WTC11 (cell line): ENCODE results near the gene SPDYE5. TPM values are rescaled to one million over a fixed set of nuclear protein-coding genes. Genes with fewer than 3 reads are reported as not detected.

Experiments
- ATAC-seq: fragments of 200-7000 bp; cut with Tn5 transposase; 2 replicates; pipeline ENCODE4 v1.10.0; 2021; ENCODE audit warnings: mild to moderate bottlenecking, moderate library complexity
- CTCF ChIA-PET: fragments of 300-600 bp; sonication (Branson Sonifier 250); formaldehyde crosslinking; loops from one replicate; lab custom pipeline; 2021; ENCODE audit warnings: antibody characterized with exemption; lab: Charles Lee
- POLR2A ChIA-PET: fragments of 350-600 bp; sonication (Branson Sonifier 250); formaldehyde crosslinking; loops from one replicate; lab custom pipeline; 2021; ENCODE audit warnings: antibody characterized with exemption; lab: Charles Lee
- DNase-seq: peaks from one replicate; pipeline ENCODE4 v3.0.0; 2021; ENCODE audit warnings: low spot score
- H3K27ac Mint-ChIP-seq: 2 replicates; pipeline ENCODE4 v1.8.0; 2021; ENCODE audit warnings: mixed read lengths
- H3K27me3 Mint-ChIP-seq: 2 replicates; pipeline ENCODE4 v1.8.0; 2021; ENCODE audit warnings: low read depth, mild to moderate bottlenecking, moderate library complexity, mixed read lengths
- H3K36me3 Mint-ChIP-seq: 2 replicates; pipeline ENCODE4 v1.8.0; 2021; ENCODE audit warnings: mixed read lengths
- H3K4me1 Mint-ChIP-seq: 2 replicates; pipeline ENCODE4 v1.8.0; 2022; ENCODE audit warnings: mixed read lengths
- H3K4me3 Mint-ChIP-seq: 2 replicates; pipeline ENCODE4 v1.8.0; 2021; ENCODE audit warnings: mild to moderate bottlenecking, moderate library complexity, mixed read lengths
- H3K9me3 Mint-ChIP-seq: 2 replicates; pipeline ENCODE4 v1.8.0; 2021; ENCODE audit warnings: mixed read lengths
- CBFB ChIP-seq: sonication (generic); formaldehyde crosslinking; IDR thresholded peaks from 2 replicates; pipeline ENCODE4 v1.8.1; 2022; ENCODE audit warnings: mild to moderate bottlenecking, low read depth, missing genetic modification reagents
- ELF4 ChIP-seq: sonication (generic); formaldehyde crosslinking; IDR thresholded peaks from 2 replicates; pipeline ENCODE4 v1.8.1; 2022; ENCODE audit warnings: low read depth, mild to moderate bottlenecking, moderate library complexity, missing genetic modification reagents
- FOXJ3 ChIP-seq: sonication (generic); formaldehyde crosslinking; IDR thresholded peaks from 2 replicates; pipeline ENCODE4 v1.9.0; 2021; ENCODE audit warnings: missing genetic modification reagents, mild to moderate bottlenecking, borderline replicate concordance
- NFYB ChIP-seq: sonication (generic); formaldehyde crosslinking; conservative IDR thresholded peaks from 2 replicates; pipeline ENCODE4 v1.8.0; 2022; ENCODE audit warnings: low read depth, missing genetic modification reagents
- NR2C2 ChIP-seq: sonication (generic); formaldehyde crosslinking; IDR thresholded peaks from 2 replicates; pipeline ENCODE4 v1.8.0; 2022; ENCODE audit warnings: mild to moderate bottlenecking, missing genetic modification reagents
- PRRX2 ChIP-seq: fragments of 250-450 bp; sonication (Bioruptor Pico); IDR thresholded peaks from 2 replicates; pipeline ENCODE4 v1.8.0; 2021; ENCODE audit warnings: mild to moderate bottlenecking
- RORB ChIP-seq: fragments of 250-450 bp; sonication (Bioruptor Pico); IDR thresholded peaks from 2 replicates; pipeline ENCODE4 v1.9.0; 2021; ENCODE audit warnings: mild to moderate bottlenecking
- TP53 ChIP-seq: sonication (generic); formaldehyde crosslinking; IDR thresholded peaks from 2 replicates; pipeline ENCODE4 v1.8.1; 2023; ENCODE audit warnings: mild to moderate bottlenecking, missing genetic modification reagents
- ZNF671 ChIP-seq: fragments of 250-450 bp; sonication (Bioruptor Pico); IDR thresholded peaks from 2 replicates; pipeline ENCODE4 v1.8.0; 2021; ENCODE audit warnings: mild to moderate bottlenecking
- total RNA-seq: library from RNA; stranded (reverse); gene quantifications from 3 replicates; pipeline ENCODE4 v1.2.3, GENCODE V29; 2021
- TF ChIP-seq, protein P1 (sequence below): fragments of 250-450 bp; sonication (Bioruptor Pico); IDR thresholded peaks from 2 replicates; pipeline ENCODE4 v1.8.0; 2021; ENCODE audit warnings: mild to moderate bottlenecking
- TF ChIP-seq, protein P2 (sequence below): sonication (generic); formaldehyde crosslinking; IDR thresholded peaks from 2 replicates; pipeline ENCODE4 v1.8.0; 2023; ENCODE audit warnings: missing genetic modification reagents
- TF ChIP-seq, protein P3 (sequence below): sonication (generic); formaldehyde crosslinking; IDR thresholded peaks from 2 replicates; pipeline ENCODE4 v1.8.0; 2022; ENCODE audit warnings: mild to moderate bottlenecking, missing genetic modification reagents
- TF ChIP-seq, protein P4 (sequence below): fragments of 250-450 bp; sonication (Bioruptor Pico); IDR thresholded peaks from 2 replicates; pipeline ENCODE4 v1.9.0; 2021; ENCODE audit warnings: mild to moderate bottlenecking, borderline replicate concordance
- TF ChIP-seq, protein P5 (sequence below): sonication (generic); formaldehyde crosslinking; IDR thresholded peaks from 2 replicates; pipeline ENCODE4 v1.8.1; 2023; ENCODE audit warnings: mild to moderate bottlenecking, missing genetic modification reagents
- TF ChIP-seq, protein P6 (sequence below): fragments of 250-450 bp; sonication (Bioruptor Pico); conservative IDR thresholded peaks from 2 replicates; pipeline ENCODE4 v1.9.0; 2021; ENCODE audit warnings: mild to moderate bottlenecking

SPDYE5 gene
- total RNA-seq, 1 experiment from 2014 or later = not detected

DNA sequence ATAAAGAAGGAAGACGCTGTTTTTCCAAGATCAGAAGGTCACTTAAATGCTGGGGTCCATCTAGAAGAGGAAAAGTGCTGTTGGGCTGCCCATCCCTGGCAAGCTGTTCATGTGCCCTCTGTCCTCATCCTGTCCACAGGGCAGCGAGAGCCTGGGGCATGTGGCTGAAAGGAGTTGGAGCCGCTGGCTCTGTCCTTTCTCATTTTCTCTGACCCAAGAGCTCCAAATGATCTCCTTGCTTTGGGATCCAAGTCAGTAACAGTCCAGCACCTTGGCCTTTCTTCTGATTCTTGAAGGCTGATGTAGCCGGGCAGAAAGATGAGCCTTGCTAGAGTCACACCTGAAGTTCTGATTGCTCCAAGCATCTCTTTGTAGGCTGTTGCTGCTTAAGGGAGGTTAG, 44.4 kb downstream of the SPDYE5 start:
- H3K9me3 Mint-ChIP-seq = no peaks in the 10 kb centered on the region
- no peak for DNase-seq
- no peak overlapping the region for H3K27ac Mint-ChIP-seq
- TF ChIP-seq, protein P1, sequence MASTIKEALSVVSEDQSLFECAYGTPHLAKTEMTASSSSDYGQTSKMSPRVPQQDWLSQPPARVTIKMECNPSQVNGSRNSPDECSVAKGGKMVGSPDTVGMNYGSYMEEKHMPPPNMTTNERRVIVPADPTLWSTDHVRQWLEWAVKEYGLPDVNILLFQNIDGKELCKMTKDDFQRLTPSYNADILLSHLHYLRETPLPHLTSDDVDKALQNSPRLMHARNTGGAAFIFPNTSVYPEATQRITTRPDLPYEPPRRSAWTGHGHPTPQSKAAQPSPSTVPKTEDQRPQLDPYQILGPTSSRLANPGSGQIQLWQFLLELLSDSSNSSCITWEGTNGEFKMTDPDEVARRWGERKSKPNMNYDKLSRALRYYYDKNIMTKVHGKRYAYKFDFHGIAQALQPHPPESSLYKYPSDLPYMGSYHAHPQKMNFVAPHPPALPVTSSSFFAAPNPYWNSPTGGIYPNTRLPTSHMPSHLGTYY (CRISPR knock-in tag) = no peak
- TF ChIP-seq, protein P2, sequence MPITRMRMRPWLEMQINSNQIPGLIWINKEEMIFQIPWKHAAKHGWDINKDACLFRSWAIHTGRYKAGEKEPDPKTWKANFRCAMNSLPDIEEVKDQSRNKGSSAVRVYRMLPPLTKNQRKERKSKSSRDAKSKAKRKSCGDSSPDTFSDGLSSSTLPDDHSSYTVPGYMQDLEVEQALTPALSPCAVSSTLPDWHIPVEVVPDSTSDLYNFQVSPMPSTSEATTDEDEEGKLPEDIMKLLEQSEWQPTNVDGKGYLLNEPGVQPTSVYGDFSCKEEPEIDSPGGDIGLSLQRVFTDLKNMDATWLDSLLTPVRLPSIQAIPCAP (CRISPR knock-in tag) = no peak
- TF ChIP-seq, protein P3, sequence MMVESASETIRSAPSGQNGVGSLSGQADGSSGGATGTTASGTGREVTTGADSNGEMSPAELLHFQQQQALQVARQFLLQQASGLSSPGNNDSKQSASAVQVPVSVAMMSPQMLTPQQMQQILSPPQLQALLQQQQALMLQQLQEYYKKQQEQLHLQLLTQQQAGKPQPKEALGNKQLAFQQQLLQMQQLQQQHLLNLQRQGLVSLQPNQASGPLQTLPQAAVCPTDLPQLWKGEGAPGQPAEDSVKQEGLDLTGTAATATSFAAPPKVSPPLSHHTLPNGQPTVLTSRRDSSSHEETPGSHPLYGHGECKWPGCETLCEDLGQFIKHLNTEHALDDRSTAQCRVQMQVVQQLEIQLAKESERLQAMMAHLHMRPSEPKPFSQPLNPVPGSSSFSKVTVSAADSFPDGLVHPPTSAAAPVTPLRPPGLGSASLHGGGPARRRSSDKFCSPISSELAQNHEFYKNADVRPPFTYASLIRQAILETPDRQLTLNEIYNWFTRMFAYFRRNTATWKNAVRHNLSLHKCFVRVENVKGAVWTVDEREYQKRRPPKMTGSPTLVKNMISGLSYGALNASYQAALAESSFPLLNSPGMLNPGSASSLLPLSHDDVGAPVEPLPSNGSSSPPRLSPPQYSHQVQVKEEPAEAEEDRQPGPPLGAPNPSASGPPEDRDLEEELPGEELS (CRISPR knock-in tag) = no peak
- TF ChIP-seq ZNF671 (CRISPR knock-in tag) = no peak
- TF ChIP-seq, protein P4, sequence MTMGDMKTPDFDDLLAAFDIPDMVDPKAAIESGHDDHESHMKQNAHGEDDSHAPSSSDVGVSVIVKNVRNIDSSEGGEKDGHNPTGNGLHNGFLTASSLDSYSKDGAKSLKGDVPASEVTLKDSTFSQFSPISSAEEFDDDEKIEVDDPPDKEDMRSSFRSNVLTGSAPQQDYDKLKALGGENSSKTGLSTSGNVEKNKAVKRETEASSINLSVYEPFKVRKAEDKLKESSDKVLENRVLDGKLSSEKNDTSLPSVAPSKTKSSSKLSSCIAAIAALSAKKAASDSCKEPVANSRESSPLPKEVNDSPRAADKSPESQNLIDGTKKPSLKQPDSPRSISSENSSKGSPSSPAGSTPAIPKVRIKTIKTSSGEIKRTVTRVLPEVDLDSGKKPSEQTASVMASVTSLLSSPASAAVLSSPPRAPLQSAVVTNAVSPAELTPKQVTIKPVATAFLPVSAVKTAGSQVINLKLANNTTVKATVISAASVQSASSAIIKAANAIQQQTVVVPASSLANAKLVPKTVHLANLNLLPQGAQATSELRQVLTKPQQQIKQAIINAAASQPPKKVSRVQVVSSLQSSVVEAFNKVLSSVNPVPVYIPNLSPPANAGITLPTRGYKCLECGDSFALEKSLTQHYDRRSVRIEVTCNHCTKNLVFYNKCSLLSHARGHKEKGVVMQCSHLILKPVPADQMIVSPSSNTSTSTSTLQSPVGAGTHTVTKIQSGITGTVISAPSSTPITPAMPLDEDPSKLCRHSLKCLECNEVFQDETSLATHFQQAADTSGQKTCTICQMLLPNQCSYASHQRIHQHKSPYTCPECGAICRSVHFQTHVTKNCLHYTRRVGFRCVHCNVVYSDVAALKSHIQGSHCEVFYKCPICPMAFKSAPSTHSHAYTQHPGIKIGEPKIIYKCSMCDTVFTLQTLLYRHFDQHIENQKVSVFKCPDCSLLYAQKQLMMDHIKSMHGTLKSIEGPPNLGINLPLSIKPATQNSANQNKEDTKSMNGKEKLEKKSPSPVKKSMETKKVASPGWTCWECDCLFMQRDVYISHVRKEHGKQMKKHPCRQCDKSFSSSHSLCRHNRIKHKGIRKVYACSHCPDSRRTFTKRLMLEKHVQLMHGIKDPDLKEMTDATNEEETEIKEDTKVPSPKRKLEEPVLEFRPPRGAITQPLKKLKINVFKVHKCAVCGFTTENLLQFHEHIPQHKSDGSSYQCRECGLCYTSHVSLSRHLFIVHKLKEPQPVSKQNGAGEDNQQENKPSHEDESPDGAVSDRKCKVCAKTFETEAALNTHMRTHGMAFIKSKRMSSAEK (CRISPR knock-in tag) = no peak
- TF ChIP-seq NFYB (CRISPR knock-in tag) = no peak
- no peak for TF ChIP-seq NR2C2 (CRISPR knock-in tag)
- TF ChIP-seq PRRX2 (CRISPR knock-in tag) = no peak
- TF ChIP-seq ELF4 (CRISPR knock-in tag) = no peak
- no peak for TF ChIP-seq FOXJ3 (CRISPR knock-in tag)
- TF ChIP-seq TP53 = no peak
- TF ChIP-seq RORB (CRISPR knock-in tag) = no peak
- TF ChIP-seq CBFB (CRISPR knock-in tag) = no peak
- TF ChIP-seq, protein P5, sequence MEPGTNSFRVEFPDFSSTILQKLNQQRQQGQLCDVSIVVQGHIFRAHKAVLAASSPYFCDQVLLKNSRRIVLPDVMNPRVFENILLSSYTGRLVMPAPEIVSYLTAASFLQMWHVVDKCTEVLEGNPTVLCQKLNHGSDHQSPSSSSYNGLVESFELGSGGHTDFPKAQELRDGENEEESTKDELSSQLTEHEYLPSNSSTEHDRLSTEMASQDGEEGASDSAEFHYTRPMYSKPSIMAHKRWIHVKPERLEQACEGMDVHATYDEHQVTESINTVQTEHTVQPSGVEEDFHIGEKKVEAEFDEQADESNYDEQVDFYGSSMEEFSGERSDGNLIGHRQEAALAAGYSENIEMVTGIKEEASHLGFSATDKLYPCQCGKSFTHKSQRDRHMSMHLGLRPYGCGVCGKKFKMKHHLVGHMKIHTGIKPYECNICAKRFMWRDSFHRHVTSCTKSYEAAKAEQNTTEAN (CRISPR knock-in tag) = no peak
- TF ChIP-seq, protein P6, sequence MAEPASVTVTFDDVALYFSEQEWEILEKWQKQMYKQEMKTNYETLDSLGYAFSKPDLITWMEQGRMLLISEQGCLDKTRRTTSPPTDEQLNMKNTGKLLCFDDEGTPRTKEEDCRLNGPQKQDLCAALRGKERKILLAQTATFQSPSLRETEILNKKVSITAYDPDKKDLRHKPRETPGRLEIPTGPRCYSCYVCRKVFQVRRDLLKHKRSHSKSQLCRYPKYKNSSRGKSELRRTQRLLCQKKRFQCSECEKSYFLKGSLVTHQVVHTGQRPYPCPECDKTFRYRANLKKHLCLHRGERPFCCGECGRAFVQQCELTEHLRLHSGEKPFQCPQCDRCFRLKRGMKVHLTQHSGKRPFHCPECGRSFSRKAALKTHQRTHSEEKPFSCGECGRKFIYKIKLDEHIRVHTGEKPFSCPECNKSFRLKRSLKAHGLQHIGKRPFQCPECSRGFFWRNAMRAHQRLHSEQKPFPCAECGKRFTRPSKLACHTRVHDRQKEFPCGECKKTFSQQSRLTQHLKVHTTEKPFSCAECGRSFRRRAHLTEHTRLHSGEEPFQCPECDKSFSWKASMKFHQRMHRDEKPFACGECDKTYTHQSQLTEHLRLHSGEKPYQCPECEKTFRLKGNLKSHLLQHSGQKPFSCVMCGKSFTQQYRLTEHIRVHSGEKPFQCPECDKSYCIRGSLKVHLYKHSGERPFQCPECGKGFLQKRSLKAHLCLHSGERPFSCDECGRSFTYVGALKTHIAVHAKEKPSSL (CRISPR knock-in tag) = no peak
- no peaks in the 10 kb centered on the region for H3K27me3 Mint-ChIP-seq
- H3K4me3 Mint-ChIP-seq = no peak overlapping the region
- ATAC-seq = no peak
- peaks cover 2% of the 10 kb centered on the region; the same call in 1 of the 2 replicates for H3K4me1 Mint-ChIP-seq
- CTCF ChIA-PET = no interaction called here
- peaks cover 43% of the 10 kb centered on the region for H3K36me3 Mint-ChIP-seq
- POLR2A ChIA-PET = no interaction called here
